ENCODE results near the gene METAP1D. TPM values are rescaled to one million over a fixed set of nuclear protein-coding genes. Genes with fewer than 3 reads are reported as not detected.
"Not testable (repeated sequence)": the region's sequence is repeated elsewhere in the genome, so short reads cannot be mapped to it uniquely, and the experiment has no call there.

The METAP1D gene
- total RNA-seq, 1 donor from 2014 or later = 15.4 TPM

DNA sequence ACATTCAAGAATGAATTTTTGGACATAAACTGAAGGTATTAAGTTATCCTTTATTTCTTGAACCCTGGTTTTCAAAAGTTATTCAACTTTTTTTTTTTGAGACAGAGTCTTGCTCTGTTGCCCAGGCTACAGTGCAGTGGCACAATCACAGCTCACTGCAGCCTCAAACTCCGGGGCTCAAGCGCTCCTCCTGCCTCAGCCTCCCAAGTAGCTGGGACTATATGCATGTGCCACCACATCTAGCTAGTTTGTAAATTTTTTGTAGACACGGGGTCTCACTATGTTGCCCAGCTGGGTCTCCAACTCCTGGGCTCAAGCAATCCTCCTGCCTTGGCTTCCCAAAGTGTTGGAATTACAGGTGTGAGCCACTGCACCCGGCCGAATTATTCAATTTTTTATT lies 2.7 kb upstream of the METAP1D start:
- DNase-seq (ENCODE audit: low spot score) = not testable (repeated sequence)

- no peak for DNase-seq (ENCODE audit: low spot score)
Measured at GRCh38 chr2:171999161-171999560, 592 bp upstream of the METAP1D start.

- no peak for DNase-seq (ENCODE audit: low spot score)
Measured at GRCh38 chr2:172000696-172001361, 1.1 kb downstream of the METAP1D start.

- DNase-seq (ENCODE audit: low spot score) = no peak
Measured at GRCh38 chr2:172007372-172007771, 7.6 kb downstream of the METAP1D start.

GRCh38 chr2:172009823-172010222 lies 10.1 kb downstream of the METAP1D start:
- no peak for DNase-seq (ENCODE audit: low spot score)

DNA sequence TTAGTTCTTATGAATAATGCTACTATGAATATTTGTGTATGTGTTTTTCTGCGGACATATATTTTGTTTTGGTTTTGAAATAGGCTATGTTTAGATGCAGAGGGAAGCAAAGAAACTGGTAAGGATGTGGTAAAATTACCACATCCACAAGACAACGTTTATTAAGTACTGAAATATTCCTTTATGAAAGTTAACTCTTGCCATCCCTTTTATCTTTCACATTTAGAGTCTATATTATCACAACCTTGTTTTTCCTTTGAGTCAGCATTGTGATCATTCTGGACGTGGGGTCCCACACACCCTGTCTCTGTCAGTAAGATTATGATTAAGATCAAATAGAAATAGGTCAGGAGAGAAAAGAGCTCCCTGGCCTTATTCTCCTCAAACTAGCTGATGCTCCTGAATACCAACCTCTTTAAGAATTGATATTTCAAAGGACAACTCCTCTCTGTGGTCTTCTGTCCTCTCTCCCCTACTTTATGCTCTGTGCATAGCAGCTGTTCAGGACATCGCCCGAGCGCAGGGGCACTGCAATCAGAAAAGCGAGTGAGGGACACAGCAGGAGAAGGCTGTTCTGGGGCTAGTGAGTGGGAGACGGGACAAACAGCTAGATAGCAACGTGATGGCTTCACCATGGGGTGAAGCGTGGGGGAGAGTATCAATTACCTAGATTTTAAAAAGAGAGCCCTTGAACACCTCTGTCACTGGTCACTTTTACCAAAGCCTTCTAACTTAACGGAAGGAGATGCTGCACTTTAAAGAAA lies 12.2 kb downstream of the METAP1D start:
- no peak for DNase-seq (ENCODE audit: low spot score)

DNA sequence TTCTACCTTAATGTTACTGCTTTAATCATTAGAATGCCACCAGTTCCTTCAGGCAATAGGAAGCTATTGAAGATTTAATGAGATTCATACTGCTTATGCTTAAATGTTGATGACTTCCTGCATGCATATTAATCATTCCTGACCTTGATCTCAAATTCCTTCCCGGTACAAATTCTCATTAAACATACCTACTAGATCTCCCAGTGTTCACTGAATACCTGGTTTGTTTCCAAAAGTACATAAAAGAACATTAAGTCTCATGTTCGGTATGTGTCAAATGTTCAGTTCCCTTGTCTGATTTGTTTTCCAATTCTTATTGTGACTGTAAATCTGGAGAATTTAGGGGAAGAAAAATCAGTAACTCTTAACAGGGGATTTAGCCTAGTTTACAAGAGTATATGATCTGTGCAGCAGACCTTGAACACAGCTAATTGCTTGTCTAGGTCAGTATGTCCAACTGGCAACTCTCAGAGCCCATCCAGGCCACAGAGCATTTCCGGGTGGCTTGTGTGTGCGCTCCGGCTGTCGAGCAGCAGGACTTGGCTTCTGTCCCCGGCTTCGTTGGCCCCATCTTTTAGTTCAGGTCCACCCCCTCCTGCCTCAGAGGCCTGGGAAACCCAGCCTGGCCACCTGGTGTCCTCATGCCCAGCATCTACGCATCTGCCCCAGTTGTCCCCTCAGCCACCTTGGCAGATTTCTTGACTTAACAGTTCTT lies 13.1 kb downstream of the METAP1D start:
- no peak for DNase-seq (ENCODE audit: low spot score)

- no peak for DNase-seq (ENCODE audit: low spot score)
Measured at GRCh38 chr2:172013396-172013795, 13.6 kb downstream of the METAP1D start.

- no peak for DNase-seq (ENCODE audit: low spot score)
Measured at GRCh38 chr2:172021074-172021931, 21.6 kb downstream of the METAP1D start.

GRCh38 chr2:172021955-172022354 lies 22.2 kb downstream of the METAP1D start:
- no peak for DNase-seq (ENCODE audit: low spot score)

DNA sequence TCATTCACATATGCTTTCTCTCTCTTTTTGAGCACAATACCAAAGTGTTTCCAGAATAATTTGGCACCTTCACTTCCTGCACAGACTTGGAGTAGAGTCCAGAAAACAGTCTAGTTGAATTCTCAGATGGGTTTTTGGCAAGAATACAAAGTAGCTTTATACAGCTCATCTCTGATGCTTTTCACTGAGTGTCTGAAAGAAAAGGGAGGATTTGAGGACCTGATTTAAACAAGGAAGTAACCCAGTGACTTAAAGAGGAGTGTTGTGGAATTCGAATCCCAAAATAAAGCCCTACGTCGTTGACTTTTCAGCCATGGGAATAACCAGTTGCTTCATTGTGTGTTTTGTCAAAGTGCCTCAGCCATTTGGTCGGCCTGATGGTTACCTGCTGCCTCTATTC lies 31.8 kb downstream of the METAP1D start:
- no peak for DNase-seq (ENCODE audit: low spot score)

DNA sequence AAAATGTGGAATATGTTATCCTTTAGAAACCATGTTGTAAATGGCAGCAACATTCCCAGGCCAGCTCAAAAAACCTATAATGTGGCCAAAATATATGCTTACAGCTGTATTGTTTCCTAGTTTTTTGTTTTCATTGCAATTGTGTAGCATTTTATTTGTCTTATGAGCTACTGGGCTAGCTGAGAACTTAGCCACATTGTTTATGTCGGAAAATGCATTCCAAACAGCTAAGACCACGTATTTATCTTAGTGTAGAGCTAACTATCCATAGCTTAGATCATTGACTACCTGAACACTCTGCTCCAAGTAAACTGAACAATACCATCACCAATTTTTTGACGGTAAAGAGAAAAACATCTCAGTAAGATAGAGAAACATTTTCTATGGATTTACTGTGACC lies 38.4 kb downstream of the METAP1D start:
- no peak for DNase-seq (ENCODE audit: low spot score)

DNA sequence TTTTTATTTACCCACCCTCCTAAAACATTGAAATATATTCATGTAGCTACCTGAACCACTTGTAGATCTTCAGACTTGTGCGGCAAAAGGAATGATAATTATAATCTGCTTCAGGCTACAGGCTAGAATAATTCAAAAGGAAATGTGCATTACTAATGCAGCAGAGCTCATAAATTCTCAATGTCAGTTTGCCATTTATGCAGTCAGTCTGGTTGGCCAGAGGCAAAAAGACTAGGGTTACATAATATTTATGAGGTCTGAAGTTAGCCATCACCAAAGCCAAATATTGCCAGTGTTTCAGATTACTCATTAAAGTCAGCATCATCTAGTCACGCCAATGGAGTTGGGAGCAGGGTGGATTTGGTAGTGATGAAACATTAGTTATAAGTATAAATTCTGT lies 38.9 kb downstream of the METAP1D start:
- no peak for DNase-seq (ENCODE audit: low spot score)

DNA sequence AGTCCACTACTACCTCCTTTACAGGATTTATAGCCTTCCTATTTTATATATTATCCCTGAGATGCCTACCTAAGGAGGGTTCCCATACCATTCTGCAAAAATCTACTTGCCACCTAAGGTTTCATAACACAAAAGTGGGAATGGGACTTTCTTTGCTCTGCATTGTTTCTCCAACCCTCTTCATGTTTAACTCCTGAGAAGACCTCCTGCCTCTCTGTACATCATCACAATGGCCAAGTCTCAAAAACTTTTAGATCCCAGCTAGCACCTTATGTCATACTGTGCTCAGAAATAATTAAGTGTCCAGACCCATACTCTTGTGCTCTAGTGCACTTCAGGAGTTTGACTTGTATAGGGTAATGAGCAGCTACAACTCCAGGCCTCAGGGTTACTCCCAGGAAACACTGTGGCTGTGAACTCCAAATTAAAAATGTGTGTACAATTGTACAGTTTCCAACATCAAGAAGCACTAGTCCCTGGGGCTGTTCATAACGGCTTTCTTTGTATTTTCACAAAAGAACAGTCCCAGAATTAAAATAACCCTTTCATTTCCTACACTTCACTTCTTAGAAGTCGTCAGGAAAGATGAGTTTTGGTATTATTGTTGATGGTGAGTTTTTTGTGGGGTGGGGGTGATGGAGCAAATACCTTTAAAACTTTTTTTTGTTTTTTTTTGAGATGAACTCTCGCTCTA lies 39.4 kb downstream of the METAP1D start:
- no peak for DNase-seq (ENCODE audit: low spot score)

GRCh38 chr2:172040311-172040710 lies 40.6 kb downstream of the METAP1D start:
- DNase-seq (ENCODE audit: low spot score) = no peak

DNA sequence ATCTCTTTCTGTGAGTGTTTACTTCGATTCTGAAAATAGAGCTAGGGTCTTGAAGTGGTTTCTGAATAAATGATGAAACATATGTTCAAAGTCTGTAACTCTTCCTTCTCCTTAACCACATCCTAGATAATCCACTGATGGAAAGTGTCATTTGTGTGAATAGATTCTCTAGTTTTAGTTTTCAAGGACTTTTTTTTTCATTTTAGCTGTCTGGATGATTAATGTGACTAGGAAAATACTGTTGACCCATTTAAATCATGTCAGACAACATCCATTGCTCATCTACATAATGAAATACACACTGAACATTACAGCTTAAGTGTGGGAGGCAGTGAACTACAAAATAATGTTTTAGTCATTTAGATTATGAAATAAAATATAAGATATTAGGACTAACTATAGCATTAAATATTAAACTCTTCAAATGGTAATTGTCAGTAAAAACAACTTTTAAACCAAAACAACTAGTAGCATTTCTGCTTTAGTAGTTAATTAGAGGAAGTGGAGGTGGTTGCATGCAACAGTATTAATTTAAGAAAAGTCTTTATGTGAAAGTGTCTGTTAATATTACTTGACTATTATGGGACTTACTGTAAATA lies 46.4 kb downstream of the METAP1D start:
- DNase-seq (ENCODE audit: low spot score) = no peak

- no peak for DNase-seq (ENCODE audit: low spot score)
Measured at GRCh38 chr2:172046866-172047565, 47.3 kb downstream of the METAP1D start.

DNA sequence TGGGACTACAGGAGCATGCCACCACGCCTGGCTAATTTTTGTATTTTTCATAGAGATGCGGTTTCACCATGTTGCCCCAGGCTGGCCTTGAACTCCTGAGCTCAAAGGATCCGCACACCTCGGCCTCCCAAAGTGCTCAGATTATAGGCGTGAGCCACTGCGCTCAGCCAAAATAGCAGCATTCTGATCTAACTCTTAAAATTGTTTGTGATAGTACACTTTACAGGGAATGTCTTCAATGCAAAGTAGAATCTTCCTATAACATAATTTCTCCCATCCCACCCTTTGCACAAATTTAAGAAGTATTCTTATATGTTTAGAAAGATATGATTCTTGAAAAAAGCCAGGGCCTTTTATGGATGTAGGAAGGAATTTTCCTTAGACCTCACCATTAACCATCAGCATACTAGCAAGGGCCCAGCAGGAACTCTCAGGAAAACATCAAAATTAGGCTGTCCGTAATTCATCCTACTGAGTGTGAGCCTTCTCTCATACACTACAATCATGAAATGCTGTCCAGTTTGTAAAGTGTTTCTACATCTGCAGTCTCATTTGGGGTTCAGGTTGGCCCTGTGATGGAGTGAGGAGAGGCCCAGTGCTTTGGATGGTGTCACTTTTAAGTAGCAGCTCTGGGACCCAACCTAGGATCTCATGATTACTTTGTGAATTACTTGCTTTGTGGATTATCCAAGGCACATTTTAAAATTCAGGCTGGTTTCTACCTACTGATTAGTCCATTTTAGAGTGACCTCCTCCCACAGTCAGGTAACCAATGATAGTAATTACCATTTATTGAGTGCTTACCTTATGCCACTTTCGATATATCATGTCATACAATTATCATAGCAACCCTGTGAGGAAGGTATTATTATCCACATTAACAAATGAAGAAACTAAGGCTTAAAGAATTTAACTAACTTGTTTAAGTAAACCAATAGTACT lies 48.1 kb downstream of the METAP1D start:
- no peak for DNase-seq (ENCODE audit: low spot score)
